ENCODE results near the gene FRMD4B. TPM values are rescaled to one million over a fixed set of nuclear protein-coding genes. Genes with fewer than 3 reads are reported as not detected.

Gene FRMD4B
- total and polyA plus RNA-seq, 2 donors (not counting 3 experiments of a cell fraction or from before 2014, with no cell fraction given) = 66.4 to 89.7 TPM

DNA sequence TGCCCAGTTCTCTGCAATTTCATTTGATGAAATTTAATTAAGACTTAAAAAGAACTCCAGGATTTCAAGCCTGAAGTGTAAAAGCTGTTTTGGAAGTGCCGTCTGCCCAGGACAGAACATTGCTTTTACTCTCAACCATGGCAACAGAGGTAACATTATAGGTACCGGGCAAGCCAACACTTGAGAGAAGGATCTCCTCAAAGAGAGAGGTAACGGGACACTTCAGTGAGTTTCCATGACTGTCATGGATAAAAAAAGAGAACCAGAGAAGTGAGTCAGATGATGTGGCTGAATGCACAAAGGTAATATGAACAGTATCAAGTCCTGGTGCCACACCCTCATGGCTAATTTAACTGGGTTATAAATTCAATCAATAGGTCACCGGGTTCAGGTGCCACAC, 133.3 kb downstream of the FRMD4B start:
- Histone ChIP-seq H3K27me3 (ENCODE audit: control insufficient read depth in 2 of 2, insufficient read depth in 2 of 2, low read length in 2 of 2) (no peaks in the 10 kb centered on the region), H3K36me3 (ENCODE audit: control insufficient read depth in 2 of 2, extremely low read depth in 1 of 2, insufficient read depth in 2 of 2, low read length in 2 of 2) (peaks cover 0 to 2% of the 10 kb centered on the region in 2 experiments), H3K4me2 (ENCODE audit: insufficient read depth, low read length) (no peak overlapping the region), H4K20me1 (replicated peaks; ENCODE audit: control insufficient read depth, extremely low read depth, insufficient read depth, low read length) (no peaks in the 10 kb centered on the region), H3K9me3 (replicated peaks; ENCODE audit: control insufficient read depth, insufficient read depth, low read length) (no peaks in the 10 kb centered on the region), H2AFZ (ENCODE audit: low read depth, low read length) (no peak overlapping the region), H3K9me1 (replicated peaks; ENCODE audit: control insufficient read depth, extremely low read depth, insufficient read depth, low read length) (no peaks in the 10 kb centered on the region), H3K4me1 (ENCODE audit: control insufficient read depth, extremely low read depth, insufficient read depth, low read length) (no peaks in the 10 kb centered on the region), H3K9ac (replicated peaks; ENCODE audit: extremely low read depth, insufficient read depth, low read length) (no peak overlapping the region), H3K4me3 (replicated peaks in 1 of 3; ENCODE audit: insufficient read depth in 1 of 3, low read depth in 1 of 3, low read length in 3 of 3) (no peak overlapping the region), H3K27ac (ENCODE audit: insufficient read depth, low read depth, low read length) (no peak overlapping the region), H3K79me2 (ENCODE audit: control insufficient read depth, insufficient read depth, low read length) (no peaks in the 10 kb centered on the region)
- ChIA-PET POLR2A (no interaction called here), CTCF (interaction anchor here (1.1 kb wide), 1 partner anchor 10 kb away, joined by 3 read pairs; no protein-coding TSS in a partner anchor)
- BruUV-seq (replicated peaks) = no TSS peak
- FAIRE-seq = no peak
- intact Hi-C loops (cut with micrococcal nuclease) (no loop called here), dilution Hi-C loops (cut with MboI; ENCODE audit: extremely low pct_ligation_motif_present, low sequenced_read_pairs) (no loop called here)
- TF ChIP-seq, protein P1, sequence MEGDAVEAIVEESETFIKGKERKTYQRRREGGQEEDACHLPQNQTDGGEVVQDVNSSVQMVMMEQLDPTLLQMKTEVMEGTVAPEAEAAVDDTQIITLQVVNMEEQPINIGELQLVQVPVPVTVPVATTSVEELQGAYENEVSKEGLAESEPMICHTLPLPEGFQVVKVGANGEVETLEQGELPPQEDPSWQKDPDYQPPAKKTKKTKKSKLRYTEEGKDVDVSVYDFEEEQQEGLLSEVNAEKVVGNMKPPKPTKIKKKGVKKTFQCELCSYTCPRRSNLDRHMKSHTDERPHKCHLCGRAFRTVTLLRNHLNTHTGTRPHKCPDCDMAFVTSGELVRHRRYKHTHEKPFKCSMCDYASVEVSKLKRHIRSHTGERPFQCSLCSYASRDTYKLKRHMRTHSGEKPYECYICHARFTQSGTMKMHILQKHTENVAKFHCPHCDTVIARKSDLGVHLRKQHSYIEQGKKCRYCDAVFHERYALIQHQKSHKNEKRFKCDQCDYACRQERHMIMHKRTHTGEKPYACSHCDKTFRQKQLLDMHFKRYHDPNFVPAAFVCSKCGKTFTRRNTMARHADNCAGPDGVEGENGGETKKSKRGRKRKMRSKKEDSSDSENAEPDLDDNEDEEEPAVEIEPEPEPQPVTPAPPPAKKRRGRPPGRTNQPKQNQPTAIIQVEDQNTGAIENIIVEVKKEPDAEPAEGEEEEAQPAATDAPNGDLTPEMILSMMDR (IDR thresholded peaks at IDR 0.05; ENCODE audit: extremely low read depth in 1 of 2, insufficient read depth in 1 of 2, low read depth in 1 of 2, low read length in 2 of 2) = no peak
- TF ChIP-seq GATA2 (IDR thresholded peaks at IDR 0.05; ENCODE audit: insufficient read depth, insufficient read length, low read depth, low read length) (no peak), EZH2 (IDR thresholded peaks at IDR 0.05; ENCODE audit: borderline replicate concordance, low read depth, low read length, severe bottlenecking) (no peak), POLR2A (IDR thresholded peaks at IDR 0.05; ENCODE audit: low read depth, low read length) (no peak), POLR2AphosphoS5 (IDR thresholded peaks at IDR 0.05; ENCODE audit: insufficient read depth, low read depth, low read length) (no peak), MYC (IDR thresholded peaks at IDR 0.05; ENCODE audit: low read depth, low read length) (no peak), FOS (IDR thresholded peaks at IDR 0.05; ENCODE audit: borderline replicate concordance, insufficient read depth, low read length) (no peak), JUN (IDR thresholded peaks at IDR 0.05; ENCODE audit: borderline replicate concordance, insufficient read depth, insufficient read length, low read depth) (no peak)
- TF ChIP-seq, protein P2, sequence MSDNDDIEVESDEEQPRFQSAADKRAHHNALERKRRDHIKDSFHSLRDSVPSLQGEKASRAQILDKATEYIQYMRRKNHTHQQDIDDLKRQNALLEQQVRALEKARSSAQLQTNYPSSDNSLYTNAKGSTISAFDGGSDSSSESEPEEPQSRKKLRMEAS (IDR thresholded peaks at IDR 0.05; ENCODE audit: insufficient read depth, insufficient read length) = no peak
- no peak for DNase-seq (ENCODE audit: low read depth, low spot score)

Data from endothelial cell of umbilical vein (primary cell).